CD1c-positive myeloid dendritic cell (primary cell): ENCODE data around the gene SEC22A.
A peak's percentile ranks its signal among the peaks of the same experiment; 100 is the strongest.
"Not testable (repeated sequence)": the region's sequence is repeated elsewhere in the genome, so short reads cannot be mapped to it uniquely, and the experiment has no call there.

Source experiments
- DNase-seq: peaks from one replicate; pipeline ENCODE4 v3.0.0-alpha.2; 2016; ENCODE audit errors: extremely low spot score

The SEC22A gene

DNA sequence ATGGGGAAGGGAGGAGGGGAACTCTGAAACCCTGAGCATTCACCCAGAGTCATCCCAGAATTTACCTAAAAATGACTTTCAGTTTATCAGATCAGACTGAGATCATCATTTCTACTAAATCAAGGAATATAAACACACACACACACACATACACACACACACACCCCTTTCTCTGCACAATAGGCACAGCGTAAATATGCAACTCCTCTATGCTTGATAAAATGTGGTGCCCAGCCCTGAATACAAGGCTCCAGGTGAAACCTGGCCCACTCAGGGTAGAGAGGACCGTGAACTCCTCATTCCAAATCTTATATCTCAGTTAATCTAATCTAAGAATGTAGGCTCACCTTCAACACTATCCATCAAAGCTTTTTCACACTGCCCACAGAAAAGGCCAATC lies 31.8 kb upstream of the SEC22A start:
- DNase-seq, result no peak

DNA sequence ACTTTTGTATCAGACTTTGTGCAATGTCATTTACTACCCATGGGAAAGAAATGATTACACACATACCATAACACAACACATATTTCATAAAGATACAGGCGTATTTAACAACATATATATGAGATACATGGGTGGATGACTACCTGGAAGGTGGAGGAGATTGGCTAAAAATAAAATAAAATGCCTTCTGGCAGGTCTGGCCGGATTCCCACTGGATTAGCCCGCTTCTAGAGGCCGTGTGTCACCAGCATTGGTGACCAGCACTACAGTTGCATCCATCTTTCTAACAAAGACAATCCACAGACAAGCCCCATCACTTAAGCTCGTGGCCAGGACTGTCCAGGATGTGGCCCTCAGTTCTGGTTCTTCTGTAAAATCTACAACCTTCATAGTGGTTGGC lies 21.0 kb upstream of the SEC22A start:
- DNase-seq, result no peak

DNA sequence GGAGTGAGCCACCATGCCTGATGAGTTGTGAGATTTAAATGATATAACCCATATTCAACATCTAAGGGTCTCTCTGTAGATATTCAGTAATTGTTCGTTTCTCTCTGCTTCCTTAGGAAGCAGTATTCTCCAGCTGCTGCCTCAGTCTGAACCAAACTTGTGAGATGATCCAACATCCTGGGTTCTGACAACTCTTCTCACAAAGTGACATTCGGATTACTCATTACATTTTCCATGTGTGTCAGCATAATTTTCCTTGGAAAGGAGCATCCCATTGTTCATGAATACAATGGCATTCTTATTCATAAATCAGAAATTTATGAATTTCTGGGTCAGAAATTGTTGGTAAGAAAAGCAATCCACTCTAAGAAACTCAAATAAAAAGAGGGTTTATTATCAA lies 15.0 kb upstream of the SEC22A start:
- no peak for DNase-seq

DNA sequence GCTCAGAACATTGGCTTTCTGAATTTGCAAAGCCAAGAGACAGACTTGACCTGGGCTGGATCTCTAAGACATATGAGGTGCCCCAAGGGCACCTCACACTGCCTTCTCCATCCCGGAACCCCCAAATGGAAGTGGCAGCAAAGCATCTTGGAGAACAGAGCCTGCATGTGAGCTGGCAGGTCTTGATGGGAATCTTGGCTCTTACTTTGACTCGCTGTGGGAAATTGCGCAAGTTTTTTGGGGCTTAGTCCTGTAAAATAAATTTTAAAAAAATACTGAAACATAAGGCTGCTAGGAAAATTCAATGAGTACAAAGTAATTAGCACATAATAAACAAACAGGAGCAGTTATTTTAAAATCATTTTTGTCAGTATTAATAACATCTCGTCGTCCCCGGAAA lies 13.7 kb upstream of the SEC22A start:
- no peak for DNase-seq

DNA sequence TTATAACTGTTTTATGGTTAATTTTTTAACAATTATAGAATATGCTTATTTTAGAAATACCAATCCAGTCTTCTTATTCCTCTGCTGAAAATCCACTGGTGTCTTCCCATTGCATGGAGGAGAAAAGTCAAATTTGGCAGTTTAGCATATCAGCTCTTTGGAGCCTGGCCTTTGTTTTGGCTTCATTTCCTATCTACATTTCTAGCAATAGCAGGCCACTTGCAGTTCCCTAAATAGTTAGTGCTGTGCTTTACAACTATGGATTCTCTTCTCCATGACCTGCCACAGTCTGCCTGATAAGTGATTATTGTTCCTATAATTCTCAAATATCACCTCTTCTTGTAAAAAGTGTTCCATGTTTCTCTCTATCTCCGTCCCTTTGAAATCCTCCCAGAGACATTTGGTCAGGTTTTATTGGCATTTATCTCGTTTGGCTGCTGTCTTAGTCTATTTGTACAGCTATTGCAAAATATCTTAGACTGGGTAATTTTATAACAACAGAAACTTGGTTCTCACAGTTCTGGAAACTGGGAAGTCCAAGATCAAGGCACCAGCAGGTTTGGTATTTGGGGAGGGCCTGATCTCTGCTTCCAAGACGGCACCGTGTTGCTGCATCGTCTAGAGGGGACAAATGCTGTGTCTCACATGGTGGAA lies 8.2 kb upstream of the SEC22A start:
- DNase-seq, result no peak

DNA sequence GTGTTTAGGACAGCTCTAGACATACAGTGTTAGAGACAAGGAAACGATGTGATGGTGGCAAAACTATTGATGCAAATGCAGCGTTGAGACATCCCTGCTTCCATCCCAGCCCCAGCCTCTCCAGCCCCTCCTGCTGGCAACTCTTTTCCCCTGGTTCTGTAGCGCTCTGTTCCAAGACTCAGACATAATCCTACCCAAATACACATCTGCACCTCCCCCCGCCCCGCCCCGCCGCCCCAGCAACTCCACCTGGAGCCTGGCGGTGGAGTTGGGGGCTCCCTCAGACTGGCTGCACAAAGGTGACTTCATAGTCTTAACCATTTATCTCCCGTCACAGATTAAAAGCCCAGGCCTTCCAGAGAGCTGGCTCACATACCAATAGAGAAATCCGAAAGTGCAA lies 7.2 kb upstream of the SEC22A start:
- peak; percentile 7 for DNase-seq

DNA sequence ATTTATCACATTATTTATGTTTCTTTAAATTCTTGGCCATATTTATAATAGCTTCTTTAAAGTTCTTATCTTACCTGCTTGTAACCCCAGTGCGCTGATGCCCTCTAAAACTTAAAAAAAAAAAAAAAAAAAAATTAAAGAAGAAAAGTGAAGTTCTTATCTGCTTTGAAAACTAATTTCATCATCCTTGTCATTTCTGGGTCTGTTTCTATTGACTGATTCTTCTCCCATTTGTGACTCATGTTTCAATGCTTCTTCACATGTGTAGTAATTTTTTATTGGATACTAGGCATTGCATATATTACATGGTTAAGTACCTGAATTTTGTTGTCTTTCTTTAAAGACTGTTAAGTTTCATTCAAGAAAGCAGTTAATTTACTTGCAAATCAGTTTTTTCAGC lies 3.4 kb upstream of the SEC22A start:
- DNase-seq, result no peak

DNA sequence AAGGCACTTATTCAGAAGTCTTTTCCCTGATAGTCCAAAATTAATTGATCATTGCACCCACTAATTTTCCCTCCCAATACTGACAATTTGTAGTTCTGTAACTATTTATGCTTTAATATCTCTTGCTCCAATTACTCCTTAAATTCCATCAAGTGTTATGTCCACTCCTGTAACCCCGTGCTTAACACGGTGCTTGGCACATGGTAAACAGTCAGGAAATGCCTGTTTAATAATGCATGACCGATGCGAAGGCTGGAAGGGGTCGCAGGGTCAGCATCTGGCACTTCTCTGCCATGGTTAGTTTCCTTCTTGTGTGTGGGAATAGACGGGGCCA lies 553 bp upstream of the SEC22A start:
- no peak for DNase-seq

DNA sequence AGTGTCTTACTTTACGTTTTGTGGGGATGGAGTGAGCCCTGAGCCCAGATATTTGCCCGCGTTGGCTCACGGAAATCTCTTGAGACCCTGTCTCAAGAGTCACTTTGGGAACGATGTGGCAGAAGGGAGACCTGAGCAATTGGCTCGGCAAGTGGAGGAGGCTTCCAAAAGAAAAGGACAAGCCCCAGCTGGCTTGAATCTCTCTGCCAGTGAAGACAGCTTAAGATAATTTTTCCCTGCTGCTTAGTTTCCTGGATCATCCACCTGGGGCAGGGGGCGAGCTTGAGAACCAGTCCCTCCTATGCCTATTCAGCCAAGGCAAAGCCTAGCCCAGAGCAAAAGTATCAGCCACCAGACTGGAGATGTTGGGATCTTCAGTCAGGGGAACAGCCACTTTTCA lies 708 bp downstream of the SEC22A start:
- no peak for DNase-seq

DNA sequence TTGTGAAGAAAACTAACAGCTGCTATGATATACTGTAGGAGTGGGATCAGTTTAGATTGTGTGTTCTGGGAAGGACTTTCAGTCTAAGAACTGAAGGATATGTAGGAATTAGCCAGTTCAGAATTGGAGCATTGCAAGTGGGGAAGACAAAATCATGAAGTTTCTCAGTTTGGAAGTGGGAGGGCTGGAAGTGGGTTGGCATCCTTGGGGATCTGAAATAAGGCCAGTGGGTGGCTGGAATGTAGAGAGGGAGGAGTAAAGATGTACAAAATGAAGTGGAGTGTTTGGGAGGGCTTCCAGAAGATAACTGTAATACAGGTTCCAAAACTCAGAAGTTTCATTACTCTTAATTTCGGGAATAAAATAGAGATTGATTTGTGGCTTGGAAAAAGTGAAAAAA lies 17.2 kb downstream of the SEC22A start:
- DNase-seq, result no peak

DNA sequence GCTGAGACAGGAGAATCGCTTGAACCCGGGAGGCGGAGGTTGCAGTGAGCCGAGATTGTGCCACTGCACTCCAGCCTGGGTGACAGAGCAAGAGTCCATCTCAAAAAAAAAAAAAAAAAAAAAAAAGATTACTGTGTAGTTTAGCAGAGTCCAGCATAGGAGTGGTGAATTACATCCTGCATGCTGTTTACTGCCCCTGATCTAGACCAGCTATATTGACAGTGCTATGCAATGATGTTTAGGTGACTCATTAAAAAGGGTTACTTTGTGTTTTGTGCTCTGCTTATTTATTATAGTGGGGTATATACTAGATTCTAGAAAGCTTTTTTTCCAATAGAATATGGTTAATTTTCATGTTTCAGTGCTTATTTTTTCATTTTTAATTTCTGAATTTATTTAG lies 19.6 kb downstream of the SEC22A start:
- not testable (repeated sequence) for DNase-seq

DNA sequence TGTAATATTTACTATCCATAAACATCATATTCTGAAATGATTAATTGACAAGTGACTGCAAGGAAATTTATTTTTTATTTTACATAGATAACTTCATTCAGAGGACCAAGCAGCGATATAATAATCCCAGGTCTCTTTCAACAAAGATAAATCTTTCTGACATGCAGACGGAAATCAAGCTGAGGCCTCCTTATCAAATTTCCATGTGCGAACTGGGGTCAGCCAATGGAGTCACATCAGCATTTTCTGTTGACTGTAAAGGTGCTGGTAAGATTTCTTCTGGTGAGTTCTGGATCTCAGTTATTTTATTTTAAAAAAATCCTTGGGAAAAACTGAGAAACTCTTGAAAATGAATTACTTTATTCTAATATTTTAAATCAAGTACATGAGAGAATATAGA lies 23.3 kb downstream of the SEC22A start:
- DNase-seq, result no peak

DNA sequence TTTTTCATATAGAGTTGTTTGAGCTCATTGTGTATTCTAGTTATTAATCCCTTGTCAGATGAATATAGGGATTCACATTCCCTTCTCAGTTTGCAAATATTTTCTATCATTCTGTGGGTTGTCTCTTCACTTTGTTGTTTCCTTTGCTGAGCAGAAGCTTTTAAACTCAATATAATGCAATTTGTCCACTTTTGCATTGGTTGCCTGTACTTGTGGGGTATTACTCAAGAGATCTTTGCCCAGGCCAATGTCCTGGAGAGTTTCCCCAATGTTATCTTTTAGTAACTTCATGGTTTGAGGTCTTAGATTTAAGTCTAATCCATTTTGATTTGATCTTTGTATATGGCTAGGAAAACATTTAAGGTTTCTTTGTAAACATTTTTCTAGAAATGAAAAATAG lies 24.8 kb downstream of the SEC22A start:
- no peak for DNase-seq

DNA sequence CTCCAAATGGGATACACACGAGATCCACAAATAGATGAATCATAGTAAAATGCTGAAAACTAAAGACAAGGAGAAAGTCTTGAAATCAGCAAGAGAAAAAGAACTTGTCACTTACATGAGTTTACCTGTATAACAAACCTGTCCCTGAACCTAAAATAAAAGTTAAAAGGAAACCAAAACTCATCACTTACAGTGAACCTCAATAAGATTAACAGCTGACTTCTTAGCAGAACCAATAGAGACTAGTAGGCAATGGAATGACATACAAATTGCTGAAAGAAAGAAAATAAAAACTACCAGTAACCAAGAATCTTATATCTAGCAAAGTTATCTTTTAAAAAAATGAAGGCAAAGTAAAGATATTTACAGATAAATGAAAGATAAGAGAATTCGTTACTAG lies 27.4 kb downstream of the SEC22A start:
- no peak for DNase-seq

DNA sequence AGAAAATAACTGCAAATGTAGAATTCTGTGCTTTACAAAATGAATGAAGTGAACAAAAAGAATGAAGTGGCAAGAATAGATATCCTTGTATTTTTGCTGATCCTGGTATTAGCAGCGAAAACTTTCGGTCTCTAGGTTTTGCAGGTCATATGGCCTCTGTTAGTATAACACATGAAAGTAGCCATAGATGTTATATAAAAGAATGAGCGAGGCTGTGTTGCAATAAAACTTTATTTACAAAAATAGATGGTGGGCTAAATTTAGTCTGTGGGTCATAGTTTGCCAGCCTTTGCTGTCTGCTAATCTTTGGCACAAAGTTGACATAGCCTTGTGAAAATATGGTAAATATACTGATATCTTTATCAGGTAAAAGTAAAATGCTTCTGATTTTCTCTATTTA lies 35.2 kb downstream of the SEC22A start:
- no peak for DNase-seq

DNA sequence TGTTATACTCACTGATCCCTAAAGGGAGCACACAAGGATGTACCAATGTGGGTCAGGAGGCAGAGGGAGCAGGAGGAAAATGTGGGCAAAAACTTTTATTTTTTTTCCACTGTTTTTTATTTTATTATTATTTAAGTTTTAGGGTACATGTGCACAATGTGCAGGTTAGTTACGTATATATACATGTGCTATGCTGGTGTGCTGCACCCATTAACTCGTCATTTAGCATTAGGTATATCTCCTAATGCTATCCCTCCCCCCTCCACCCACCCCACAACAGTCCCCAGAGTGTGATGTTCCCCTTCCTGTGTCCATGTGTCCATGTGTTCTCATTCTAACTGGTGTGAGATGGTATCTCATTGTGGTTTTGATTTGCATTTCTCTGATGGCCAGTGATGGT lies 37.4 kb downstream of the SEC22A start:
- not testable (repeated sequence) for DNase-seq

DNA sequence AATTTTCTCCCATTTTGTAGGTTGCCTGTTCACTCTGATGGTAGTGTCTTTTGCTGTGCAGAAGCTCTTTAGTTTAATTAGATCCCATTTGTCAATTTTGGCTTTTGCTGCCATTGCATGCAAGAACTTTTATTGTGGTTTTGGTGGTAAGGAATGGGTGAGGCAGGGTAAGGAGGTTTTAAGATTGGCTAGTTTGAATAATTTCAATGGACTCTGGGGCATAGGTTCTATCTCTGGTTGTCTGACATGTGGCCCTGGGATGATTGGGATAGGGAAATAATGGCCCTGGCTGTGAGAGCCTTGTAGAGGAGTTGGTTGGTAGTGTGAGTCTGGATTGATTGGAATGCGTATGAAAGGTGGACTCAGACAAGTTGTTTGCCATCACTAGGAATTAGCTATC lies 38.0 kb downstream of the SEC22A start:
- no peak for DNase-seq

DNA sequence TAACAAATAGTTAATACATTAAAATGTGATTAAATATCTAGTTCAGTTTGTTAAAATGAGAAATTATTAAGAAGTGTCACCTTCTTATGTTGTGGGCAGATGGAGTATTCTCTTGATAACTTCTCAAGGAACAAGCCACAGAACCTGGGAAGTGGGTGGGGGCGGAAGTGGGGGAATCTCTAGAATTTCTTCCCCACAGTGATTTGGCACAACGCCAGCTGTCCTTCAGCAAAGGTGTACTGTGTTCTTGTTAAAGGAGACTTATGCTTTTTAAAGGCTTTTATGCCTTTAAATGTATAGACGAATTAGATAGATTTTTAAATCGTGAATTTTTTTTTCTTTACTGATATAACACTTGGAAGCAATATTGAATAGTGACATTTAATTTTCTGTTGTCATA lies 42.4 kb downstream of the SEC22A start:
- no peak for DNase-seq

DNA sequence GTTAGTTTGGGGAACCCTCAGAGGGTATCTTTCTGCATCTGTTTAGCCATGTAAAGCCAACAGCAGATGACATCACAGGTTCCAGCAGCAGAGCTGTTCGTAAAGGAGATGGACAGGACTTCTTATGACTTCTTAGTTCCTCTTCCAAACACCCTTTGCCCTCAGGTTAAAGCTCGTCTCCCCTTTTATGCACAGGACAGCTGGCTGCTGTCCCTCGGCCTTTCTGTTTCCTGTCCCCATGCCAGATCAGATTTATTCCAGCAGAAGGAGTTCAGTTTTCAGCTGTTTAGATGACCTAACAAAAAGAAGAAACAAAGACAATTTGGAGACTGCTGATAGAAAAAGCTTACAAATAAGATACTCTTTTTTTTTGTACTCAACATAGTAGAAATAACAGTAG lies 45.1 kb downstream of the SEC22A start:
- DNase-seq, result no peak

DNA sequence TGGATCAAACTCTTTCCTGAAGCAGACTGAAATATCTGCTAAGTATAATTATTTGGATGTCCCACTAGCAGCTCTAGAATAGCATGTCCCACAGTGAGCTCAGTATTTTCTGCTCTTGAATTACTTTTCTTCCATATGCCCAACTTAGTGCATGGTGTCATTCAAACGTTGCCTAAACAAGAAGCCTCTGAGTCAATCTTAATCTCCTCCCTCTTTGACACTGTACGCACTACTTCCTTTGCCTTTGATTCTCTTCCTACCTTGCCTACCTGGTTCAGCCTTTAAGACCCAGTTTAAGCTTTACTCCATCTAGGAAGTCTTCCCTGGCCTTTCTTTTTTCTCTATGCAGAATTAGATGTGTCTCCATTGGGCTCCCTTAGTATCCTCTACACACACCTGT lies 54.5 kb downstream of the SEC22A start:
- no peak for DNase-seq

DNA sequence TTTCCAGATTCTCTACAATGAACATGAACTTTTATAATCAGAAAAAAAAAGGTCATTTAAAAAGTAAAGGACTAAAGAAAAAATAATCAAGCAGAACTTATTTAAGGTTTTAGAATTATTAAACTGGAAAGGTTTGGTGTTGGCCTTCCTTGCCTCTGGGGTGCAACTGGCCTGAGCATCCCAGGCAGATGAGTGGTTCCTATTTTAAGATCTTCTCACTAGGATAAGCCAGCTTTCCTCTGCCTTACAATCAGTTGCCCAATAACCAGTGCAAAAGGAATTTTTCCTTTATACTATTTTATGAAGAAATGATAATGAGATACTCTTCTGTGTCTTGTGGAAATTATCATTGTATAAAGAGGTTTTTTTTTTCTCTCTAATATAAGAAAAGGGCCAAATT lies 56.6 kb downstream of the SEC22A start:
- DNase-seq, result no peak

DNA sequence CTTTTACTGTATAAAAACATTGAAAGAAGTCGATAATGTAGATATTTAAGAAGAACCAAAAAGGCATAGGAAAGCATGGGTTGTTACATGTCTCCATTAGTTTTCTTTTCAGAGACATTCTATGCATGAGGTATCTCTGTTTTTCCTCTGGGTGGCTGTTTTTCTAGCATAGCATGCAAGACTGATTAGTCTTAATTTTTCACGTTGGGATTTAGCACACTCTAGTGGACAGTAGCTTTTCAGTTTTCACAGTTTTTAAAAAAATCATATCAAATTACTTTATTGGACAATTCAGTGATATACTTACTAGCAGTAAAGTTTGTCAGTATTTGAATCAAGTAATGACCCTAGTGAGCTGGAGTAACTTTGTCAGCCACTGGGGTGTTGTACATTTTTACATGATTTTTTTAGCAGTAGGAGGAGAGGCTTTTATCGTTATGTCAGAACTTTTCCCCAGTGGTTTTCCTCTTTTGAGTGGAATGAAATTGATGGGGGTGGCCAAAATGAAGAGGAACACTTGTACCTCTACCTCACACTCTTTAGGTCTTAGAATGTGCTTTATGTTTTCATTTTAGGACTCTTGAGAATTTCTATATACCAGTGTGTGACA lies 57.2 kb downstream of the SEC22A start:
- DNase-seq, result peak; percentile 19

DNA sequence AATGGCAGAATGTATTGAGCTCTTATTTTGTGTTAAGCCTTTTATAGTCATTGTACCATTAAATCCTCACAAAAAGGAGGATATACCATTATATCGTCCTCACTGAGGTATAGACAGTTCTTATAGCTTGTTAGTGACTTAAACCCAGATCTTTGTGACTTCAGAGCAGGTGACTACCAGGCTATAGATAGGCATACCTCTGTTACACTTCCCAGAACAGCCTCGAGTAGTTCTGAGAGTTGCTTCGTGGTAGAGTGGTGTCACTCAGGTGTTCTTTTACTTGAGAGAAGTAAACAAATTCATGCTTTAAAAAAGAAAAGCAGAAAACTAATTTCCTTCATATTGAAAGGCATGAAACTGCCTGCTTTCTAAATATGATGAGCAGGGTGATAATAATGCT lies 59.9 kb downstream of the SEC22A start:
- DNase-seq, result no peak

DNA sequence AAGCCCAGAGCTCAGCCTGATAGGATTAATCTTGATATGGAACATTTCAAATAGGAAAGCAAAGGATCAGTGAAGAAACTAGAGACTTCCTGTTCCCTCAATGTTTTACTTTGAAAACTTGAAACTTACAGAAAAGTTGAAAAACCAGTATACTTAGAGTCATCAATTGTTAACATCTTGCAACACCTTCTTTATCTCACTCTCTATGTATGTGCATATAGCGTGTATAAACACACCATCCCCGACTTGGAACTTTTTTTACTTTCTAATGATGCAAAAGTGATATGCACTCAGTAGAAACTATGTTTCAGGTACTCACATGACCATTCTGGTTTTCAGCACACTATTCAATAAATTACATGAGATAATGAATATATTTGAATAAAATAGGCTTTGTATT lies 60.5 kb downstream of the SEC22A start:
- DNase-seq, result no peak
